ENCODE results near the gene TAGLN2.
A peak's percentile ranks its signal among the peaks of the same experiment; 100 is the strongest.

Gene TAGLN2
- 335 reads per million, percentile 96 among the genes with 10 or more reads in this experiment for total RNA-seq

DNA sequence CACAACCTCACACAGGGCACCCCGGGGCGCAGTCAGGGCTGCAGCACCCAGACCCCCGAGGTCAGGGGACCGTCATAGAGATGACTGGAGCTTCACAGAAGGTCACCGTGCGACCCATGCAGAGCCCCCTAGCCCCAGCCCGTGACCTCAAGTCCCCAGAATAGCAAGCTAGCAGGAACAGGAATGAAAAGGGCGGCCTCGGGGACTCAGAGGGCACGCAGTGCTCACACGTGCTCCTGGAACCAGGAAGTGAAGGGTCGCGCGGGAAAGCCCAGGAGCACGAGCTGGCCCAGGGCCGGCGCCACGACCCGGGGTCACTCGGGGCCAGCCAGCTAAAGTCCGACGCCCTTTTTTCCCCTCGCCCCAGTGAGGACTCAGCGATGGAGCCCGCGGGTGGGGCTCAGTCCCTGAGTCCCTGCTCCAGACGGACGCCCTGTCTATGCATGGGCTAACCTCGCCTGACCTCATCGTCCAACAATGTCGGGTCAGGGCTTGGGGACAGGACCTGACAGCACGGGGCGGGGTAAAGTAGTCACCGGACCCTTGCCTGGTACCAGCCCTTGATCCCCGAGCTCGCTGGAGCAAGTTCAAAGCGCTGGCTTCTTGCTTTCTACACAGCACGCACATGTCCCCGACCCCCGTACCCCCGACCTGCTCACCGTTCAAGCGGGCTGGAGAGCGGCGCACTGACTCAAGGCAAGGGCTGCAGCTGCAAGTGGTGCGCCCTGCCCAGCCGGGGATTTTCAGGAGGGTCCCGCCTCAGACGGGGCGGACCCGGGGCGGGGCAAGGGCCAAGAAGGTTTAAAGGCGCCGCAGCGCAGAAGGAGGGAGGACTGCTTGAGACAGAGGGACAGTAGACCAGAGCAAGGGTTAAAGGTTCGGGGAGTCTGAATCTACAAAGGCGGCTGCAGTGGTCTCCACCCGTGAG, at the start of gene TAGLN2:
TAGLN2 (minus strand) TSS at position 717 of the 928 bp plus-strand sequence. CDS start 4,998 bp downstream, outside the sequence.
- peak; percentile 87 for DNase-seq

GRCh38 chr1:159974350-159974965, 49.2 kb upstream of the TAGLN2 start:
- no peak for DNase-seq

DNA sequence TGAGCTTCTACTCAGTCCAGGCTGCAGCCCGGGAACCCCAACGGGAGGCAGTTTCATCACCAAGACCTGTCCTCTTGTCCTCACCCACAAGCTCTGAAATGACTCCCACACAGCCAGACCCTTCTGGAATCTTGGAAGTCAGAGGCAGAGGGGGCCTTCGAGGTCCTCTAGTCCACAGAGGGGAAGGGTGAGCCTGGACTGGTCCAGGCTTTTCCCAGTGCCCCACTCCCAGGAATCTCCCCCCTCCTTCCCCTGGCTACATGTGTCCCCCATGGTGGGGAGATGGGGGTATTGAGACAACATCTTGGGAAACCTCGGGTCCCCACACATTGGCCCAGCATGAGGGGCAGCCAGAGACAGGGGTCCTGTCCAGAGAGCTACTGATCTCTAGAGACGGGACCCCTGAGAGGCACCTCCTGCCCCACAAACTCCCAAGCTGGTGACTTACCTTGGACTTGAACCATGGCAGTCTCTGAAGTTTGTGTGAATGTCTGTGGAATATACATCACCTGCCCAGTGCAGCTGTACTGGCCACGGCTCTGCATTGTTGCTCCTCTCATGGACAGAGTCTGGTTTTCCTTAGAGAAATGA, 48.1 kb upstream of the TAGLN2 start:
- no peak for DNase-seq

GRCh38 chr1:159972443-159973205, 47.3 kb upstream of the TAGLN2 start:
- DNase-seq, result no peak

- DNase-seq, result no peak
Observed at GRCh38 chr1:159970932-159971342, 45.6 kb upstream of the TAGLN2 start.

DNA sequence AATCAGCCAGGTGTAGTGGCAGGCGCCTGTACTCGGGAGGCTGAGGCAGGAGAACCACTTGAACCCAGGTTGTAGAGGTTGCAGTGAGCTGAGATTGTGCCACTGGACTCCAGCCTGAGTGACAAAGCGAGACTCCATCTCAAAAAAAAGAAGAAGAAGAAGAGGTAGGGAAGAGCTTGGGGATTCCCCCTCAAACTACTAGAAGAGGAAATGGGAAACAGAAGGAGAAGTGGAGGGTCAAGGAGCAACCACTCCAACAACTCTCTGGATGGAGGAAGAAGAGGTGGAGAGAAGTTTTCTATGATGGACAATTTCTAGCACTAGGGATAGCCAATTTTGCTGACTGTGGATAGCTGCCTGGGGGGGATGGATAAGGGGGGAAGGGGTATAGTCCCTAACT, 43.6 kb upstream of the TAGLN2 start:
- DNase-seq, result no peak

GRCh38 chr1:159965263-159965662, 40.0 kb upstream of the TAGLN2 start:
- DNase-seq, result no peak

GRCh38 chr1:159964144-159964543, 38.8 kb upstream of the TAGLN2 start:
- DNase-seq, result no peak

DNA sequence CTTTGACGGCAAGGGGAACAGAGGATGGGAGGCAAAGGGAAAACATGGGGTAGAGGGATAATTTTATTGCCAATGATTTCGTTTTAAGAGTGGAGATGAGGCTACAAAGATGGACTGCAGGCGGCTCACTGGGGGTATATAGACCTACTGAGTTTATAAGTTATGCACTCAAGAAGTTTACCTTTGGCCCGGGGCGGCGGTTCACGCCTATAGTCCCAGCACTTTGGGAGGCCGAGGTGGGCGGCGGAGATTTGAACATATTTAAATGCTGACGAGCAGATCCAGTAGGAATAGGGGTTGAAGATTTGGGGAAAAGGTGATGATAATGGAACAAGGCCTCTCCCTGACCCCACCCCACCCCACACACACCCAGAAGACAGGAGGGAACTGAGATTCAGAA, 36.9 kb upstream of the TAGLN2 start:
- no peak for DNase-seq

DNA sequence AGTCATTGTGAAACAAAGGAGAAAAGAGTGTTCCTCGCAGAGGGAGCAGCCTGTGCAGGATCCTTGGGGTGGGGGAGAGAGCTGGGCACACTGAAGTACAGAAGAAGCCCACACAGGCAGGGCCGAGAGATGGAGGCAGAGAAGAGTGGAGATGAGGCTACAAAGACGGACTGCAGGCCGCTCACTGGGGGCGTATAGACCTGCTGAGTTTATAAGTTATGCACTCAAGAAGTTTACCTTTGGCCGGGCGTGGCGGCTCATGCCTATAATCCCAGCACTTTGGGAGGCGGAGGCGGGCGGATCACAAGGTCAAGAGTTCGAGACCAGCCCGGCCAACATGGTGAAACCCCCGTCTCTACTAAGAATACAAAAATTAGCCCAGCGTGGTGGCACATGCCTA, 36.3 kb upstream of the TAGLN2 start:
- DNase-seq, result no peak

DNA sequence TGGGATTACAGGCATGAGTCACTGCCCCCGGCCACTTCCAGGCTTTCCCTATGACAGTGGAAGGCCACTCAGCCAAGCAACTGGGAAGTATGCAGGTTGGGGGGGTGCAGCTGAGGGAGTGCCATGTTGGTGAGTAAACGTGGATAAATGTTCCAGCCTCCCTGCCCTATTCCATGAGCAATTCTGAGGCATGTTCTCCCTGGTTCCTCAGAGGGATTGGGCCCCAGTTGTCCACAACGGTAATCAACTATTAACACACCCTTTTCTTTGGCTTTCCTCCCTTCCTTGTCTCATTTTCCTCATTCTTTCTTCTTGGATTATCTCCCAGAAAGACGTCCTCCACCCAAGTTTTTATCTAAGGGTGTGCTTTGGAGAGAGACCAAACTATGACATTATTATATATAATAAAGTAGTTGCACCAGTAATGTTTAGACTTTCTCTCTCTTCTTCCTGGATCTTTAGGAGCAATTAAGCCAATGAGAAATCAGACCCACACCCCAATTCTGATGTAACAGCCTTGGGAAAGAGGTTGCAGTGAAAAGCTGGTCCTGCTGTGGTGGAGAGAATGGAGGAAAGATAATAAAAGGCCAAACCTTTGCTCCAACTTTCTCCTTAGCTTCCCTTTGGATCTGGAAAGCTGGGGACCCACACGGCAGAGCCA, 35.5 kb upstream of the TAGLN2 start:
- no peak for DNase-seq

DNA sequence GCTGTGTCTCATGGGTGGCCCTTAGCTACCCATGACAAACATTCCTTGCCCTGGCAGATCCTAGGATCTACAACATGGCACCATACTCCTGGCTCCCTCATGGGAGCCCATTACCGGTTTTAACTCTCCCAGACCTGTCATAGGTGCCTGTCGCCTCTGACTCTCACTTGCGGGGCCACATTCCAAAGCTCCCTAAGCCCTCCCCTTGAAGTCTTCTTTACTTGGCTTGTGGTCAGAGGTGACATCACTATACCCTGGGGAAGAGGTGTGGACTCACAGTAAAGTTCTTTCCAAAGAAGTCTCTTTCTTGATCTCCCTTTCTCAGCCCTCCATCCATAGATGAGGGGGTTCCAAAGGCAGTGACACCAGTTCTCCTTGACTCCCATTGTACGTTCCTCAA, 34.1 kb upstream of the TAGLN2 start:
- DNase-seq, result no peak

GRCh38 chr1:159958719-159959380, 33.5 kb upstream of the TAGLN2 start:
- DNase-seq, result no peak

- no peak for DNase-seq
Observed at GRCh38 chr1:159957824-159958268, 32.5 kb upstream of the TAGLN2 start.

GRCh38 chr1:159955456-159955855, 30.1 kb upstream of the TAGLN2 start:
- DNase-seq, result no peak

- no peak for DNase-seq
Observed at GRCh38 chr1:159953536-159954515, 28.5 kb upstream of the TAGLN2 start, which contains the start of gene SLAMF9. Gene SLAMF9 (minus strand): TSS chr1:159954237. CDS start chr1:159954137, 100 bp downstream.

GRCh38 chr1:159952932-159953331, 27.6 kb upstream of the TAGLN2 start:
- DNase-seq, result no peak

- DNase-seq, result no peak
Observed at GRCh38 chr1:159951551-159951950, 26.2 kb upstream of the TAGLN2 start.

DNA sequence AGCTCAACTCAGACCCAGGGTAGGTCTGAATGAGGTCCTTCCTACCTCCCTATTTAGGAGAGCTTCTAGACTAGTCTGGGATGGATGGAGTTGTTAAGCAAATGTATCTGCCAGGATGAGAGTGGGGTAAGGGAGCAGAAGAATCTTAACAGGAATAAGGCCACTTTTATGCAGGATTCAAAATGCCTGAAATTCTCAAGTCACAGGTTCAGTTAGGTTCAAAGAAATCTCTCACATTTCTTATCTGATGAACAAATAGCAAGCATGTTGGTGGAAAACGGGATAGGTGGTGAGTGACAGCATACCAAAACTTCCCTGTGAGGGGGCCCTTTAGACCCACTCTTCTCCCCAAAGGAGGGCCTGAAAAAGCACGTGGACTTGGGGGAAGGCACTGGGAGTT, 25.7 kb upstream of the TAGLN2 start:
- DNase-seq, result no peak

DNA sequence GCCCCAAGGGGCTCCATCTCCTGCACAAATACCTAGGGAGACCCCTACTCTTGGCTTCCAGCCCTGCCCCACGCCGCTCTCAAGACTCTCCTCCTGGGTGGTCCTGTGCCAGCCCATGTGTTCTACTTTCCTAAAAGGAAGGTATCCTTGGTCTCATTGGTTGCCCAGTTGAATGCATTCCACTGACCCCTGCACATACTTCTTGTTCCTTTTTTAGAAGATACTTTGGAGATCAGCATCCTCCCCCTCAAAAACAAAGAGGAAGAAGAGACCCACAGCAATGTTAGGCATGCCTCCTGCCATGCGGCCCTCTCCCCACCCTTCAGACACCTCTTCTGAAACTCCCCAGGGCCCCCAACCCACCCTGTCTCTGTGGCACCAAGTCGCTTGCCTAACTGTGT, 24.7 kb upstream of the TAGLN2 start:
- no peak for DNase-seq
